Endothelial cell of umbilical vein (primary cell): Measurements from ENCODE around the gene AP2A2. TPM values are rescaled to one million over a fixed set of nuclear protein-coding genes. Genes with fewer than 3 reads are reported as not detected.
A peak's percentile ranks its signal among the peaks of the same experiment; 100 is the strongest.

Experiments used
- BruUV-seq: library from RNA; stranded (reverse); fragments of 400-500 nt; replicated peaks from 2 replicates; lab custom pipeline; 2021; lab: Mats Ljungman, UMichigan
- CTCF ChIA-PET: fragments of 300-600, 350-600 bp; sonication (Branson Sonifier 250); formaldehyde crosslinking; loops from one replicate; lab custom pipeline; 2021; ENCODE audit warnings: antibody characterized with exemption, inconsistent platforms; lab: Charles Lee
- POLR2A ChIA-PET: fragments of 300-600, 350-600 bp; sonication (Branson Sonifier 250); formaldehyde crosslinking; loops from one replicate; lab custom pipeline; 2021; ENCODE audit warnings: antibody characterized with exemption, inconsistent platforms; lab: Charles Lee
- DNase-seq: peaks from one replicate; pipeline ENCODE4 v3.0.0-alpha.2; 2011; ENCODE audit warnings: low read depth, low spot score
- FAIRE-seq: peaks from 2 replicates; lab custom pipeline; 2011; peaks lifted over from hg19 to GRCh38; lab: Jason Lieb, UNC
- H2AFZ ChIP-seq: 2 replicates; pipeline ENCODE4 v1.6.0; 2012; ENCODE audit warnings: low read depth, low read length, control low read depth, inconsistent platforms
- H3K27ac ChIP-seq: 2 replicates; pipeline ENCODE4 v1.5.1; 2011; ENCODE audit warnings: low read depth, mild to moderate bottlenecking, control low read depth, low read length, moderate library complexity; ENCODE audit not compliant: insufficient read depth
- H3K27me3 ChIP-seq, 2 experiments: 2 replicates each; pipeline versions ENCODE4 v1.6.0 to v1.6.1; 2011; ENCODE audit warnings: low read length in 2 of 2, mixed read lengths in 1 of 2; ENCODE audit not compliant: control insufficient read depth in 2 of 2, insufficient read depth in 2 of 2
- H3K36me3 ChIP-seq, 2 experiments: 2 replicates in 1 of 2; 3 replicates in 1 of 2; pipeline ENCODE4 v1.5.1; 2011; ENCODE audit warnings: low read length in 2 of 2, mild to moderate bottlenecking in 1 of 2, moderate library complexity in 1 of 2; ENCODE audit not compliant: control insufficient read depth in 2 of 2, insufficient read depth in 2 of 2; ENCODE audit errors: extremely low read depth in 1 of 2
- H3K4me1 ChIP-seq: 3 replicates; pipeline ENCODE4 v1.5.1; 2011; ENCODE audit warnings: mild to moderate bottlenecking, low read length; ENCODE audit not compliant: control insufficient read depth, insufficient read depth; ENCODE audit errors: extremely low read depth
- H3K4me2 ChIP-seq: 2 replicates; pipeline ENCODE4 v1.6.1; 2011; ENCODE audit warnings: low read length, control low read depth, mixed read lengths; ENCODE audit not compliant: insufficient read depth
- H3K4me3 ChIP-seq, 3 experiments: fragments of 200-600 bp in 1 of 3; sonication (generic), shearing (Covaris generic) in 1 of 3; replicated peaks in 1 of 3; 2 replicates each; pipeline ENCODE4 v1.5.1; 2011 to 2016; ENCODE audit warnings: control low read depth in 3 of 3, low read length in 3 of 3, mild to moderate bottlenecking in 2 of 3, inconsistent platforms in 1 of 3, low read depth in 1 of 3, moderate library complexity in 1 of 3; ENCODE audit not compliant: insufficient read depth in 1 of 3
- H3K79me2 ChIP-seq: 2 replicates; pipeline ENCODE4 v1.6.0; 2012; ENCODE audit warnings: low read length, inconsistent platforms; ENCODE audit not compliant: control insufficient read depth, insufficient read depth
- H3K9ac ChIP-seq: replicated peaks from 2 replicates; pipeline ENCODE3; 2011; ENCODE audit warnings: low read length, control low read depth; ENCODE audit not compliant: insufficient read depth; ENCODE audit errors: extremely low read depth
- H3K9me1 ChIP-seq: replicated peaks from 3 replicates; pipeline ENCODE4 v1.6.0; 2011; ENCODE audit warnings: mild to moderate bottlenecking, low read length; ENCODE audit not compliant: control insufficient read depth, insufficient read depth; ENCODE audit errors: extremely low read depth
- H3K9me3 ChIP-seq: replicated peaks from 2 replicates; pipeline ENCODE4 v1.5.1; 2012; ENCODE audit warnings: low read length, inconsistent platforms; ENCODE audit not compliant: control insufficient read depth, insufficient read depth
- H4K20me1 ChIP-seq: replicated peaks from 2 replicates; pipeline ENCODE3; 2011; ENCODE audit warnings: mild to moderate bottlenecking, low read length; ENCODE audit not compliant: control insufficient read depth, insufficient read depth; ENCODE audit errors: extremely low read depth
- EZH2 ChIP-seq: IDR thresholded peaks from 2 replicates; pipeline ENCODE4 v1.6.1; 2012; ENCODE audit warnings: borderline replicate concordance, low read depth, mild to moderate bottlenecking, moderate library complexity, low read length, inconsistent platforms; ENCODE audit not compliant: severe bottlenecking
- FOS ChIP-seq: IDR thresholded peaks from 2 replicates; pipeline ENCODE4 v1.6.1; 2011; ENCODE audit warnings: mild to moderate bottlenecking, low read length, moderate library complexity, borderline replicate concordance; ENCODE audit not compliant: insufficient read depth
- GATA2 ChIP-seq: IDR thresholded peaks from 2 replicates; pipeline ENCODE4 v1.7.0; 2011; ENCODE audit warnings: low read depth, mild to moderate bottlenecking, moderate library complexity, mixed read lengths, low read length; ENCODE audit not compliant: insufficient read length, insufficient read depth
- JUN ChIP-seq: IDR thresholded peaks from 2 replicates; pipeline ENCODE4 v1.6.1; 2011; ENCODE audit warnings: borderline replicate concordance, low read depth; ENCODE audit not compliant: insufficient read length, insufficient read depth
- MYC ChIP-seq: IDR thresholded peaks from one replicate; pipeline ENCODE4 v1.6.1; 2011; ENCODE audit warnings: mild to moderate bottlenecking, low read depth, low read length
- POLR2A ChIP-seq: IDR thresholded peaks from 2 replicates; pipeline ENCODE4 v1.6.1; 2012; ENCODE audit warnings: low read depth, mild to moderate bottlenecking, control low read depth, low read length
- POLR2AphosphoS5 ChIP-seq: IDR thresholded peaks from 2 replicates; pipeline ENCODE4 v1.6.1; 2012; ENCODE audit warnings: low read depth, mild to moderate bottlenecking, control low read depth, low read length, moderate library complexity; ENCODE audit not compliant: insufficient read depth
- dilution Hi-C: fragments of 300-500 bp; cut with MboI; formaldehyde crosslinking; loops from one replicate; pipeline ENCODE4 v1.15.0; 2019; ENCODE audit warnings: low sequenced_read_pairs; ENCODE audit not compliant: extremely low pct_ligation_motif_present
- intact Hi-C: fragments of 100-400 bp; cut with micrococcal nuclease; formaldehyde crosslinking; loops from one replicate; pipeline ENCODE4 v1.10.0; 2022
- polyA plus RNA-seq, 4 experiments: library from polyadenylated mRNA; depleted of rRNA in 3 of 4; stranded (reverse) in 3 of 4; unstranded in 1 of 4; fragments of >200 nt; gene quantifications; 2 replicates each; pipeline versions ENCODE4 v1.2.1 to v1.2.3, GENCODE V29; 2011 to 2012; ENCODE audit warnings: missing spikeins in 1 of 4
- small RNA-seq: library from RNA; depleted of rRNA; stranded (forward); fragments of <200 nt; gene quantifications from one replicate; pipeline ENCODE3, GENCODE V24; 2012; ENCODE audit warnings: low replicate concordance, low read depth; ENCODE audit not compliant: insufficient read depth, insufficient read length
- total RNA-seq: library from RNA; stranded (reverse); gene quantifications from 2 replicates; pipeline ENCODE4 v1.2.3, GENCODE V29; 2021
- TF ChIP-seq, protein P1 (sequence below): IDR thresholded peaks from 2 replicates; pipeline ENCODE4 v1.6.1; 2011; ENCODE audit not compliant: insufficient read depth, insufficient read length

AP2A2 gene
- total and polyA plus RNA-seq, 2 donors (not counting 3 experiments of a cell fraction or from before 2014, with no cell fraction given): 89.5 to 92.6 TPM

DNA sequence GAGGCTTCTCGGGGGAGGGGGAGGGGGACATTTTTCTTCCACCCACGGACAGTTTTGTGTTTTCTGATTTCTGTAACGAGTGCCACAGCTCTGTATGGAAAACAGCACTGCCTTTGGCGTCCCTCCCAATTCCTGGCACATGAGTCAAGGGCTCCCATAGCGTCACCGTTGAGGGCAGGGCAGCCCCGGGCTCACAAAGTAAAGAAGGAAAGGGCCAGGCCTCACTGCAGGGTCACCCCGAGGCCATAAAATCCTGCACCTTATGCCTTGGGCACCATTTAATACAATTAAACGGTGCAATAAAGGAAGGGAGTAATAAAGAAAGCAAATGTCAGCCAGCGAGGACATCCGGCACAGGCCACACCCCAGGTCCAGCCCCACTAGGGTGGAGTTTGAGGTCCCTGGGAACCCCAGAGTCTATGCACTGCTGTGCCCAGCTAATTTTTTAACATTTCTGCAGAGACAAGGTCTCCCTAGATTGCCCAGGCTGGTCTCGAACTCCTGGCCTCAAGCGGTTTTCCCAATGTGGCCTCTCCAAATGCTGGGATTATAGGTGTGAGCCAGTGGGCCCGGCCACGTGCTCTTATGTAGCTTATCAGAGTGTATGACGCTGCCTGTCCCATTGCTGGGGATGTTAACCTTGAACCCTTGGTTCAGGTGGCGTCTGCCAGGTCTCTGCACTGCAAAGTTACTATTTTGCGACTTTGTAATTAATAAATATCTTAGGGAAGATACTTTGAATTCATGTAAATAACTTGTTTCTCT is 135.4 kb downstream of the AP2A2 start:
- H3K27me3 ChIP-seq: peaks cover 5 to 7% of the 10 kb centered on the region in 2 experiments
- no peak for TF ChIP-seq EZH2
- TF ChIP-seq GATA2: no peak
- TF ChIP-seq POLR2AphosphoS5: no peak
- no peak for TF ChIP-seq MYC
- no peak for TF ChIP-seq FOS
- no peak for TF ChIP-seq JUN
- no peak for TF ChIP-seq POLR2A
- TF ChIP-seq, protein P1, sequence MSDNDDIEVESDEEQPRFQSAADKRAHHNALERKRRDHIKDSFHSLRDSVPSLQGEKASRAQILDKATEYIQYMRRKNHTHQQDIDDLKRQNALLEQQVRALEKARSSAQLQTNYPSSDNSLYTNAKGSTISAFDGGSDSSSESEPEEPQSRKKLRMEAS: no peak
- no peaks in the 10 kb centered on the region for H3K36me3 ChIP-seq
- no peaks in the 10 kb centered on the region for H3K79me2 ChIP-seq
- no peak for FAIRE-seq
- no peaks in the 10 kb centered on the region for H3K9me1 ChIP-seq
- dilution Hi-C loops (no loop called here), intact Hi-C loops (no loop called here)
- no peaks in the 10 kb centered on the region for H3K9me3 ChIP-seq
- ChIA-PET CTCF (interaction anchor here (1.3 kb wide), 1 partner anchor 10 kb away, joined by 4 read pairs; no protein-coding TSS in a partner anchor), POLR2A (no interaction called here)
- H3K9ac ChIP-seq: no peak overlapping the region
- no peaks in the 10 kb centered on the region for H3K4me1 ChIP-seq
- peak; percentile 36 for DNase-seq
- no peak overlapping the region for H3K4me2 ChIP-seq
- no peak overlapping the region for H3K4me3 ChIP-seq
- no peaks in the 10 kb centered on the region for H4K20me1 ChIP-seq
- no peak overlapping the region for H3K27ac ChIP-seq
- no peak overlapping the region for H2AFZ ChIP-seq
- BruUV-seq: no TSS peak

Small RNAs within 50 kb of the gene (small RNA-seq; reads per million reads assigned to genes)
- not detected for gene RNU6-1025P

Other genes with a start within 250 kb of the AP2A2 start
- gene DEAF1, start 230.6 kb upstream of the AP2A2 start, total RNA-seq: 50.3 and 55.7 TPM in 2 replicates
- 43.6 and 45.5 TPM in 2 replicates for gene DEAF1, start 230.6 kb upstream of the AP2A2 start, polyA plus RNA-seq
- gene TMEM80, start 230.1 kb upstream of the AP2A2 start, total RNA-seq: 24.1 and 26.6 TPM in 2 replicates
- 17.9 and 21.2 TPM in 2 replicates for gene TMEM80, start 230.1 kb upstream of the AP2A2 start, polyA plus RNA-seq
- gene EPS8L2, start 219.6 kb upstream of the AP2A2 start, total RNA-seq: 6.0 and 12.5 TPM in 2 replicates
- 5.2 and 5.9 TPM in 2 replicates for gene EPS8L2, start 219.6 kb upstream of the AP2A2 start, polyA plus RNA-seq
- 287 and 294 TPM in 2 replicates for gene TALDO1, start 178.4 kb upstream of the AP2A2 start, total RNA-seq
- 184 and 211 TPM in 2 replicates for gene TALDO1, start 178.4 kb upstream of the AP2A2 start, polyA plus RNA-seq
- 78.5 and 83.1 TPM in 2 replicates for gene GATD1, start 148.4 kb upstream of the AP2A2 start, total RNA-seq
- gene GATD1, start 148.4 kb upstream of the AP2A2 start, polyA plus RNA-seq: 70.6 and 90.8 TPM in 2 replicates
- gene CEND1, start 135.8 kb upstream of the AP2A2 start, total RNA-seq: 0.40 and 0.83 TPM in 2 replicates
- 0.15 and 0.27 TPM in 2 replicates for gene CEND1, start 135.8 kb upstream of the AP2A2 start, polyA plus RNA-seq
- 24.9 and 29.3 TPM in 2 replicates for gene SLC25A22, start 127.6 kb upstream of the AP2A2 start, total RNA-seq
- gene SLC25A22, start 127.6 kb upstream of the AP2A2 start, polyA plus RNA-seq: 24.5 and 27.4 TPM in 2 replicates
- 30.6 and 30.7 TPM in 2 replicates for gene PIDD1, start 120.6 kb upstream of the AP2A2 start, total RNA-seq
- 28.2 and 41.0 TPM in 2 replicates for gene PIDD1, start 120.6 kb upstream of the AP2A2 start, polyA plus RNA-seq
- 1,644 and 1,739 TPM in 2 replicates for gene RPLP2, start 115.9 kb upstream of the AP2A2 start, total RNA-seq
- gene RPLP2, start 115.9 kb upstream of the AP2A2 start, polyA plus RNA-seq: 1,579 and 3,225 TPM in 2 replicates
- gene PNPLA2, start 107.0 kb upstream of the AP2A2 start, total RNA-seq: 75.6 and 83.0 TPM in 2 replicates
- 73.1 and 80.3 TPM in 2 replicates for gene PNPLA2, start 107.0 kb upstream of the AP2A2 start, polyA plus RNA-seq
- 8.4 and 9.7 TPM in 2 replicates for gene CRACR2B, start 98.0 kb upstream of the AP2A2 start, total RNA-seq
- gene CRACR2B, start 98.0 kb upstream of the AP2A2 start, polyA plus RNA-seq: 9.3 and 10.7 TPM in 2 replicates
- 515 and 605 TPM in 2 replicates for gene CD151, start 92.9 kb upstream of the AP2A2 start, total RNA-seq
- 1,090 and 1,522 TPM in 2 replicates for gene CD151, start 92.9 kb upstream of the AP2A2 start, polyA plus RNA-seq
- gene POLR2L, start 83.3 kb upstream of the AP2A2 start, total RNA-seq: 252 and 259 TPM in 2 replicates
- gene POLR2L, start 83.3 kb upstream of the AP2A2 start, polyA plus RNA-seq: 146 and 173 TPM in 2 replicates
- gene TSPAN4, start 83.0 kb upstream of the AP2A2 start, total RNA-seq: 86.5 and 114 TPM in 2 replicates
- gene TSPAN4, start 83.0 kb upstream of the AP2A2 start, polyA plus RNA-seq: 199 and 238 TPM in 2 replicates
- 86.2 and 89.8 TPM in 2 replicates for gene CHID1, start 15.1 kb upstream of the AP2A2 start, total RNA-seq
- 98.2 and 107 TPM in 2 replicates for gene CHID1, start 15.1 kb upstream of the AP2A2 start, polyA plus RNA-seq
- not detected in 2 replicates for gene MUC6, start 110.8 kb downstream of the AP2A2 start, total RNA-seq
- not detected in 2 replicates for gene MUC6, start 110.8 kb downstream of the AP2A2 start, polyA plus RNA-seq
- not detected in 2 replicates for gene MUC2, start 149.0 kb downstream of the AP2A2 start, total RNA-seq
- not detected in 2 replicates for gene MUC2, start 149.0 kb downstream of the AP2A2 start, polyA plus RNA-seq
- gene MUC5AC, start 232.1 kb downstream of the AP2A2 start, total RNA-seq: not detected in 2 replicates
- not detected in 2 replicates for gene MUC5AC, start 232.1 kb downstream of the AP2A2 start, polyA plus RNA-seq